Measurements from ENCODE around the gene SHTN1. TPM values are rescaled to one million over a fixed set of nuclear protein-coding genes. Genes with fewer than 3 reads are reported as not detected.

SHTN1 gene
- total RNA-seq, 4 donors from 2014 or later, result 8.1 to 36.7 (median 20.0) TPM

DNA sequence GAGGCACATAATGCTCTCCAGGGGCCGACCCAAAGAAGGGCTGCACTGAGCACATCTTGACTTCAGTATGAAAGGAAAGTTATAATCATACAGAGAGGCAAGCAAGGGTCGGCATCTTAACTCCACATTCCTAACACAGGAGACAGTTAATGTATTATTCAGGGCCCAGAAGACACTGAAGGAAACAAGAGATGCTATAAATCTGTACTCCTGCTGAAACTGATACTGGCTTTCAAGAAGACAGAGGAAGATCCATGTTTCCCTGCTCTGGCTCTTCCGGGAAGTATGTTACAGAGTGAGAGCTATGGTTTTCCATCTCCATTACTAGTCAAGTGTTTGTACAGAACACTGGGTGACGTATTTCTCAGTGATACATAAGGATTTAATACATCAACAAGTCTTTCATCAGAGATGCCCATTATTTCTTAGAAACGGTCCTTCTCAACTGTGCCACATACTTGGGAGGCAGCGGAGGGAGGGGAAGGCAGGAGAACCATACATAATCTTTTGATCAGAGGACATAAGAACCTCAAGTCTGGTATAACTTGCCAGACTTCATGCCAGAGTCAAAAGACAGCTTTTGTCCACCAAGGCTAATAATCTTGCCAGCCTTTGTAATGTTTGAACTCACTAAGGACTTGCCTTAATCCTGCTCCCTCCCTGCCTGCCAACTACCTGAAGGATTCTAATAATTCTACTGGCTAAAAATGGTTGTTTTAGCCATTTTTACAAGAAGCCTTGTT is 97.6 kb downstream of the SHTN1 start:
- TF ChIP-seq, protein P1, sequence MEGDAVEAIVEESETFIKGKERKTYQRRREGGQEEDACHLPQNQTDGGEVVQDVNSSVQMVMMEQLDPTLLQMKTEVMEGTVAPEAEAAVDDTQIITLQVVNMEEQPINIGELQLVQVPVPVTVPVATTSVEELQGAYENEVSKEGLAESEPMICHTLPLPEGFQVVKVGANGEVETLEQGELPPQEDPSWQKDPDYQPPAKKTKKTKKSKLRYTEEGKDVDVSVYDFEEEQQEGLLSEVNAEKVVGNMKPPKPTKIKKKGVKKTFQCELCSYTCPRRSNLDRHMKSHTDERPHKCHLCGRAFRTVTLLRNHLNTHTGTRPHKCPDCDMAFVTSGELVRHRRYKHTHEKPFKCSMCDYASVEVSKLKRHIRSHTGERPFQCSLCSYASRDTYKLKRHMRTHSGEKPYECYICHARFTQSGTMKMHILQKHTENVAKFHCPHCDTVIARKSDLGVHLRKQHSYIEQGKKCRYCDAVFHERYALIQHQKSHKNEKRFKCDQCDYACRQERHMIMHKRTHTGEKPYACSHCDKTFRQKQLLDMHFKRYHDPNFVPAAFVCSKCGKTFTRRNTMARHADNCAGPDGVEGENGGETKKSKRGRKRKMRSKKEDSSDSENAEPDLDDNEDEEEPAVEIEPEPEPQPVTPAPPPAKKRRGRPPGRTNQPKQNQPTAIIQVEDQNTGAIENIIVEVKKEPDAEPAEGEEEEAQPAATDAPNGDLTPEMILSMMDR (IDR thresholded peaks at IDR 0.05; ENCODE audit: low read depth), result no peak

DNA sequence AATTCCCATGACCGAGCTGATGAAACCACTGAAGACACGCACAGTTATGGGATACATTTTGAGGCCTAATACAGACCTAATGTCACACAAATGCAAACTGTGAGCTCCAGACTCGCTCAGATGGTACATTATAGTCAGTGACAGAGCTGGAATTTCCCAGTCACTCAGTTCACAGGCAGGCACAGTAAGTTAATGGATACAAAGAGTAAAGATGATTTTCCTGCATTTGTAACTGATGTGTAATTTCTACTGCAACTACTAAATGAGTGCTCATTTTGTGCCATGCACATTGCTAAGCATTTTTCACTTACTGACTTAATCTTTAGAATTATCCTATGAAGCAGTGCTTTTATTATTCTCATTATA is 99.2 kb downstream of the SHTN1 start:
- TF ChIP-seq, protein P1 (IDR thresholded peaks at IDR 0.05; ENCODE audit: low read depth), result no peak

- TF ChIP-seq, protein P1 (IDR thresholded peaks at IDR 0.05; ENCODE audit: low read depth), result no peak
Measured at GRCh38 chr10:116899626-116900025, 105.4 kb downstream of the SHTN1 start.

- TF ChIP-seq, protein P1 (IDR thresholded peaks at IDR 0.05; ENCODE audit: low read depth), result no peak
Measured at GRCh38 chr10:116893686-116894037, 111.3 kb downstream of the SHTN1 start.

- TF ChIP-seq, protein P1 (IDR thresholded peaks at IDR 0.05; ENCODE audit: low read depth), result no peak
Measured at GRCh38 chr10:116892907-116893685, 111.9 kb downstream of the SHTN1 start.

DNA sequence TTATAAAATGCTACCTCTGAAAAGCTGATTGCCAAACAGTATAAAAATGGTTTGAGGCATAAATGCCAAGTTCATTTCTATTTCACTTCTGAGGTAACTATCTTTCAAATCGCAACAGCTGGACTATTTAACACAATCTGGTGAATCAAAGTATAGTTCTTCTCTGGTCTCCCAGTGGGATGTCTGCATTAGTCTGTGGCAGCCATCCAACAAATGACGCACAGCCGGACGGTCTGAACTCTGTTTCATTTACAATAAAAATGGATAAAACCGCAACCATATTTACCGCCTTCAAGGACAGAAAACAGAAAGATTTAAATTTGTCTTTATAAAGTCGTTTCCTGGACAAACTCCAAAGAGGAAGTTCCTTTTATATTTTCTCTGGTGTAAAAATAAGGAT is 113.8 kb downstream of the SHTN1 start:
- TF ChIP-seq, protein P1 (IDR thresholded peaks at IDR 0.05; ENCODE audit: low read depth), result no peak

GRCh38 chr10:116889066-116889465 is 115.9 kb downstream of the SHTN1 start:
- TF ChIP-seq, protein P1 (IDR thresholded peaks at IDR 0.05; ENCODE audit: low read depth), result no peak

Measured in subcutaneous adipose tissue (tissue), 4 donors.